Mesendoderm (in vitro differentiated cells): Measurements from ENCODE around the gene FGD5.

Experiments used
- DNase-seq: peaks from one replicate; pipeline ENCODE4 v3.0.0; 2013
- H2AK5ac ChIP-seq: 2 replicates; pipeline ENCODE4 v1.6.1; 2013; ENCODE audit warnings: low read length, inconsistent platforms
- H2BK120ac ChIP-seq: 2 replicates; pipeline ENCODE4 v1.6.1; 2013; ENCODE audit warnings: low read depth, mild to moderate bottlenecking, low read length, moderate library complexity, mixed read lengths
- H2BK15ac ChIP-seq: replicated peaks from 2 replicates; pipeline ENCODE4 v1.6.1; 2013; ENCODE audit warnings: low read depth, mild to moderate bottlenecking, moderate library complexity
- H2BK5ac ChIP-seq: 2 replicates; pipeline ENCODE4 v1.6.1; 2013; ENCODE audit warnings: low read length, inconsistent platforms
- H3K18ac ChIP-seq: 2 replicates; pipeline ENCODE4 v1.6.1; 2013; ENCODE audit warnings: mild to moderate bottlenecking, low read length, mixed read lengths
- H3K23ac ChIP-seq: one replicate; pipeline ENCODE4 v1.6.1; 2013; ENCODE audit warnings: low read length
- H3K27ac ChIP-seq: 2 replicates; pipeline ENCODE4 v1.5.1; 2013; ENCODE audit warnings: low read depth, mild to moderate bottlenecking, inconsistent platforms, low read length, moderate library complexity
- H3K27me3 ChIP-seq: 2 replicates; pipeline ENCODE4 v1.6.1; 2013; ENCODE audit warnings: low read length, control low read depth, mild to moderate bottlenecking, inconsistent platforms; ENCODE audit not compliant: insufficient read depth, poor library complexity
- H3K36me3 ChIP-seq: 2 replicates; pipeline ENCODE4 v1.6.1; 2013; ENCODE audit warnings: low read length, inconsistent platforms; ENCODE audit not compliant: control insufficient read depth, insufficient read depth
- H3K4ac ChIP-seq: one replicate; pipeline ENCODE4 v1.6.1; 2013; ENCODE audit warnings: low read depth, mild to moderate bottlenecking, low read length, moderate library complexity
- H3K4me1 ChIP-seq: 2 replicates; pipeline ENCODE4 v1.6.1; 2013; ENCODE audit warnings: low read depth, low read length, inconsistent platforms; ENCODE audit not compliant: control insufficient read depth
- H3K4me2 ChIP-seq: 2 replicates; pipeline ENCODE4 v1.6.1; 2013; ENCODE audit warnings: low read length
- H3K4me3 ChIP-seq: 2 replicates; pipeline ENCODE4 v1.5.1; 2013; ENCODE audit warnings: mild to moderate bottlenecking, low read length
- H3K56ac ChIP-seq: one replicate; pipeline ENCODE4 v1.6.1; 2013; ENCODE audit warnings: low read length
- H3K79me1 ChIP-seq: 2 replicates; pipeline ENCODE4 v1.6.1; 2013; ENCODE audit warnings: low read length, inconsistent platforms
- H3K79me2 ChIP-seq: 2 replicates; pipeline ENCODE4 v1.6.1; 2013; ENCODE audit warnings: mild to moderate bottlenecking, low read length; ENCODE audit not compliant: control insufficient read depth, insufficient read depth
- H3K9ac ChIP-seq: 2 replicates; pipeline ENCODE4 v1.6.1; 2013; ENCODE audit warnings: low read length, inconsistent platforms
- H4K5ac ChIP-seq: one replicate; pipeline ENCODE4 v1.6.1; 2013; ENCODE audit warnings: low read length
- H4K8ac ChIP-seq: one replicate; pipeline ENCODE4 v1.6.1; 2013; ENCODE audit warnings: low read depth, mild to moderate bottlenecking, control low read depth, low read length, moderate library complexity
- WGBS: extraction: QIAGEN DNeasy Blood & Tissue Kit; methylation state at CpG from one replicate; pipeline ENCODE4 v1.1.7; 2013; ENCODE audit warnings: low lambda C conversion rate, missing lambda C conversion rate; ENCODE audit not compliant: insufficient coverage; ENCODE audit errors: extremely low coverage; 5-methylcytosine and 5-hydroxymethylcytosine counted together

Gene FGD5

DNA sequence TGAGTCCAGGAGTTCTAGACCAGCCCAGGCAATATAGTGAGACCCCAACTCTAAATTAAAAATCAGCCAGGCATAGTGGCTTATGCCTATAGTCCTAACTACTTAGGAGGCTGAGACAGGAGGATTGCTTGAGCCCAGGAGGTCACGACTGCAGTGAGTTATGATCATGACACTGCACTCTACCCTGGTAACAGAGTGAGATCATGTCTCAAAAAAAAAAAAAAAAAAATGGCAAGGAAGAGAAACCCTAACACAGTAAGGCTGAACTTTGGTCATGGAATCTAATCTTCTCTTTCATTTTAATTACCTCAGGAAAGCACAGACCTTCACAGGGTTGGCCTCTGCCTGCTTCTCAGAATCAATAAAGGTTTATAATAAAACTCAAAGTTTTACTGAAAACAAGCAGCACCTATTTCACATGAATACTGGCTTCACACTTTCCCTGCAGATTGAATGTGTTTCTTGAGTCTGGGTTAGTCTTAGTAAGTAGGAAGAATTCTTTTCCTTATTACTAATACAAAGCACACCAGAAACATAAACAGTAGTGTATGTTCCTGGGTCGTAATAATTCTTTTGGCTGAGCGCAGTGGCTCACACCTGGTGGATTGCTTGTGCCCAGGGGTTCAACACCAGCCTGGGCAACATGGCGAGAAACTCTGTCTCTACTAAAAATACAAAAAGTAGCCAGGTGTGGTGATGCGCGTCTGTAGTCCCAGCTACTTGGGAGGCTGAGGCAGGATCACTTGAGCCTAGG, 117.0 kb downstream of the FGD5 start:
- Histone ChIP-seq H3K56ac (no peak overlapping the region), H3K4me3 (no peak overlapping the region), H3K36me3 (no peaks in the 10 kb centered on the region), H3K27ac (no peak overlapping the region), H3K79me1 (no peaks in the 10 kb centered on the region), H3K27me3 (no peaks in the 10 kb centered on the region), H3K9ac (no peak overlapping the region), H2AK5ac (no peak overlapping the region), H3K18ac (no peak overlapping the region), H2BK5ac (no peak overlapping the region), H3K4ac (no peak overlapping the region), H2BK120ac (no peak overlapping the region), H2BK15ac (no peak overlapping the region), H3K23ac (no peak overlapping the region), H3K79me2 (no peaks in the 10 kb centered on the region), H3K4me2 (no peak overlapping the region), H4K8ac (no peak overlapping the region), H3K4me1 (no peaks in the 10 kb centered on the region), H4K5ac (no peak overlapping the region)
- DNase-seq, result no peak
- WGBS, result no CpG with 5 or more reads among the region's 6 CpGs

DNA sequence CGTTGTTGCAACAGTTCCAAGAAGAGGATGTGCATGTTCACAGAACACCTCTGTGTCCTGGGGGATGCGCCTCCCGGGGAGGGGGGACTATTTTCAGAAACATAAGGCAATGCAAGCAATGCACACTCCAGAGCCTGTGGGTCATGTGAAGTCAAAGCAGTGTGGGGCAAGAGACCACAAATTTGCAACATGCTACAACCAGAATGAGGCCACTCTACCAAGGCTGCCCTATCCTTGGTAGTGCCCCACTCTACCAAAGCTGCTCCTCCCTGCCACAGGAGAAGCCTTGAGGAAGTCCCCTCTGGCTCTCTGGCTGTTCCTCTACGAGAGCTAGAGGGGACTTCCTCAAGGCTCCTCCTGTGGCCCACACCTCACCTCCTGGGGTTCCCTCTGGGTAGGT, 120.2 kb downstream of the FGD5 start:
- no peak overlapping the region for H2BK120ac ChIP-seq
- H4K8ac ChIP-seq, result no peak overlapping the region
- no peak overlapping the region for H3K56ac ChIP-seq
- H2BK15ac ChIP-seq, result no peak overlapping the region
- H3K27me3 ChIP-seq, result no peaks in the 10 kb centered on the region
- no peak for DNase-seq
- H3K27ac ChIP-seq, result no peak overlapping the region
- peaks cover 1% of the 10 kb centered on the region for H3K36me3 ChIP-seq
- no peak overlapping the region for H3K4me3 ChIP-seq
- H3K4me1 ChIP-seq, result no peaks in the 10 kb centered on the region
- no peak overlapping the region for H2AK5ac ChIP-seq
- H2BK5ac ChIP-seq, result no peak overlapping the region
- H3K23ac ChIP-seq, result no peak overlapping the region
- no peak overlapping the region for H3K4me2 ChIP-seq
- peaks cover 6% of the 10 kb centered on the region for H3K79me1 ChIP-seq
- WGBS, result no CpG with 5 or more reads among the region's 4 CpGs
- H3K4ac ChIP-seq, result no peak overlapping the region
- peaks cover 9% of the 10 kb centered on the region for H3K79me2 ChIP-seq
- H4K5ac ChIP-seq, result no peak overlapping the region
- no peak overlapping the region for H3K9ac ChIP-seq
- H3K18ac ChIP-seq, result no peak overlapping the region

DNA sequence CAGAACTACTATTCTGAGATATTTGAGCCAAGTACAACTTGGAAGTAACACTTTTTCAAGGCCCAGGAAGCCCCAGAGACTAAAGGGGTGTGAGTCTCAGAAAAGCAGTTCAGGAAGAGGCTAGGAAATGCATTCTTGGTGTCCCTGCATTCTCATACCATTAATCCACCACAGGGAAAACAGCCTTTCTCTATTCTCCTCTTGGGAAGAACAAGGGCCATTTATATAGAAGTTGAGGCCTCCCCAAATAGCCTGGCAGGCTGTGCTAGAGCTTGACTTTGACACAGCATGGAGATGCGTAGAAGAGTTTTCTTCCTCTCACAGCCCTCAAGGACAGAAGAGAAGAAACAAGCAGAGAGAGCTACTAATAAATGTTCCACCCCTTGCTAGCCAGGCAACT, 123.1 kb downstream of the FGD5 start:
- no peak overlapping the region for H3K9ac ChIP-seq
- H3K27me3 ChIP-seq, result no peaks in the 10 kb centered on the region
- H3K36me3 ChIP-seq, result peaks cover 7% of the 10 kb centered on the region
- no peak overlapping the region for H3K56ac ChIP-seq
- H3K18ac ChIP-seq, result no peak overlapping the region
- peaks cover 33% of the 10 kb centered on the region for H3K79me2 ChIP-seq
- no peak overlapping the region for H3K23ac ChIP-seq
- H2AK5ac ChIP-seq, result no peak overlapping the region
- H2BK5ac ChIP-seq, result no peak overlapping the region
- H3K4me2 ChIP-seq, result no peak overlapping the region
- no peak overlapping the region for H4K8ac ChIP-seq
- no peak overlapping the region for H2BK15ac ChIP-seq
- no peaks in the 10 kb centered on the region for H3K4me1 ChIP-seq
- H4K5ac ChIP-seq, result no peak overlapping the region
- no CpG with 5 or more reads among the region's 1 CpG for WGBS
- peaks cover 14% of the 10 kb centered on the region for H3K79me1 ChIP-seq
- H3K27ac ChIP-seq, result no peak overlapping the region
- no peak overlapping the region for H2BK120ac ChIP-seq
- H3K4me3 ChIP-seq, result no peak overlapping the region
- no peak for DNase-seq
- no peak overlapping the region for H3K4ac ChIP-seq

DNA sequence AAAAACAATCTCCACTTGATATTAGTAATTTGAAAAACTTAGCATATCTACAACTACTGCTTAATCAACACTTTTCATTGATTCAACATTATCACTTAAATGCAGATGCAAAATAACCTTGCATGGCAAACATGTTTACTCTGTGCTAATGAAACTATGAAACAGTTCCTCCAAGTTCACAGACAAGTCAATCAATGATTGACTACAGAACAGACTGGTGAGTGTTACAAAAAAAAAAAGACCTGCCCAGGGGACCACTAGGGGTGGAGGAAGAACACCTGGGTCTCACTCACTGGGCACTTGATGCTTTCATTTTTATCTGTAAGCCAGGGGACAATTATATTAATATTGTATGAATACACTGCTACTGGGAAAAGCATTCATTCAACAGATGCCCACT, 124.3 kb downstream of the FGD5 start:
- Histone ChIP-seq H3K4me1 (no peaks in the 10 kb centered on the region), H3K4ac (no peak overlapping the region), H2BK5ac (no peak overlapping the region), H3K36me3 (peaks cover 7% of the 10 kb centered on the region), H3K23ac (no peak overlapping the region), H2BK15ac (no peak overlapping the region), H3K79me1 (peaks cover 14% of the 10 kb centered on the region), H3K18ac (no peak overlapping the region), H3K56ac (no peak overlapping the region), H3K4me3 (no peak overlapping the region), H4K8ac (no peak overlapping the region), H2AK5ac (no peak overlapping the region), H3K27me3 (no peaks in the 10 kb centered on the region), H3K79me2 (peaks cover 36% of the 10 kb centered on the region), H3K27ac (no peak overlapping the region), H3K9ac (no peak overlapping the region), H4K5ac (no peak overlapping the region), H3K4me2 (no peak overlapping the region), H2BK120ac (no peak overlapping the region)
- no peak for DNase-seq

DNA sequence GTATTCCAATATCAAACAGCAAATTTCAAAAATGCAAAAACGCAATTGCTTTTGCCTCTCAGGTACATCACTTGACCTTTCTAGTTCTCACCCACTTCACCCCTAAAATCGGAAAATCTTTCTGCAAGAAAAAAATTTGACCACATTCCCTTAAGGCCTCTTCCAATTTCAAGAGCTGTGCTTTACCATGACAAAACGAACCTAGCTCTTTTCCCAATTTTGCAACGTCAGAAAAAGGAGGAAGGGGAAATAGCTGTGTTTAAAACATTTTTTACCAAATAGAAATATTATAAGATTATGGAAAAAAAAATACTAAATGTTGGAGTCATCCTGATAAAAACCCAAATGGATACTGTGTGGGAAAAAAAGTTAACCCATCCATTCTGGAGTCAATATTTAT, 127.5 kb downstream of the FGD5 start:
- no peak overlapping the region for H3K4ac ChIP-seq
- H3K18ac ChIP-seq, result no peak overlapping the region
- peaks cover 59% of the 10 kb centered on the region for H3K79me2 ChIP-seq
- H2BK5ac ChIP-seq, result no peak overlapping the region
- H3K9ac ChIP-seq, result peak overlapping the region; percentile 99
- H3K4me3 ChIP-seq, result no peak overlapping the region
- H3K27ac ChIP-seq, result no peak overlapping the region
- no peak overlapping the region for H3K56ac ChIP-seq
- H2BK120ac ChIP-seq, result no peak overlapping the region
- H2AK5ac ChIP-seq, result no peak overlapping the region
- peaks cover 6% of the 10 kb centered on the region for H3K4me1 ChIP-seq
- H4K5ac ChIP-seq, result no peak overlapping the region
- H2BK15ac ChIP-seq, result no peak overlapping the region
- DNase-seq, result no peak
- no peak overlapping the region for H3K23ac ChIP-seq
- peaks cover 22% of the 10 kb centered on the region for H3K79me1 ChIP-seq
- H3K27me3 ChIP-seq, result no peaks in the 10 kb centered on the region
- peaks cover 7% of the 10 kb centered on the region for H3K36me3 ChIP-seq
- H4K8ac ChIP-seq, result no peak overlapping the region
- H3K4me2 ChIP-seq, result peak overlapping the region; percentile 10
- no CpG with 5 or more reads among the region's 4 CpGs for WGBS

DNA sequence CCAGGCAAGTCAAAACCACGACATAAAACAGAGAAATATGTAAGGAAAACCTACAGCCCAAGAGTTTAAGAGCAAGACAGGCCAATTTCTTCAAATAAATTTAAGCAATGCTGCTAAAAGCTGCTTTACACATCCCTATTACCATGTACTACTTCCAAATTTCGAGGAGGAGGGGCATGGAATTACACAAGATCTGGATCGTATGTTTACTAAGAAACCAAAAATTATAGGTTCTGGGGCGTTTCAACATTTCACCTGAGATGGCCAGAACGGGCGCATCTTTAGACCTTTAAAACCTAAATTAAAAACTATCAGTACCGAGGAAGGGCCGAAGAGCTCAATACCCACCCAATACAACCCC, 128.0 kb downstream of the FGD5 start:
- Histone ChIP-seq H3K4me2 (peak overlapping the region; percentile 88), H3K36me3 (peaks cover 7% of the 10 kb centered on the region), H2BK120ac (no peak overlapping the region), H3K9ac (peak overlapping the region; percentile 99), H3K56ac (peak overlapping the region; percentile 99), H3K23ac (no peak overlapping the region), H2BK15ac (no peak overlapping the region), H4K8ac (no peak overlapping the region), H3K4me1 (peaks cover 6% of the 10 kb centered on the region), H2BK5ac (no peak overlapping the region), H3K18ac (peak overlapping the region; percentile 11), H3K79me1 (peaks cover 22% of the 10 kb centered on the region), H3K79me2 (peaks cover 60% of the 10 kb centered on the region), H3K27me3 (no peaks in the 10 kb centered on the region), H3K4ac (peak overlapping the region; percentile 57), H4K5ac (no peak overlapping the region), H3K4me3 (peak overlapping the region; percentile 93), H2AK5ac (no peak overlapping the region), H3K27ac (peak overlapping the region; percentile 99)
- DNase-seq, result no peak
- no CpG with 5 or more reads among the region's 8 CpGs for whole genome bisulfite sequencing
